Fibroblast of the aortic adventitia (primary cell): ENCODE measurements around the gene CYB5RL. TPM values are rescaled to one million over a fixed set of nuclear protein-coding genes. Genes with fewer than 3 reads are reported as not detected.

Experiments
- DNase-seq: peaks from one replicate; pipeline ENCODE4 v3.0.0-alpha.2; 2010; ENCODE audit warnings: low read depth
- H3K4me3 ChIP-seq: 2 replicates; pipeline ENCODE4 v1.5.1; 2011; ENCODE audit warnings: low read depth, mild to moderate bottlenecking, control low read depth, low read length, moderate library complexity
- CTCF ChIP-seq: IDR thresholded peaks from 2 replicates; pipeline ENCODE4 v1.5.1; 2011; ENCODE audit warnings: mild to moderate bottlenecking, low read length, control low read depth, inconsistent platforms; ENCODE audit not compliant: insufficient read depth
- total RNA-seq: library from RNA; depleted of rRNA; stranded (reverse); fragments of >200 nt; gene quantifications from 2 replicates; pipeline ENCODE4 v1.2.3, GENCODE V29; 2012; ENCODE audit warnings: low replicate concordance

The CYB5RL gene
- total RNA-seq, 1 donor, result 10.9 TPM

GRCh38 chr1:54221867-54222484 lies 22.1 kb upstream of the CYB5RL start:
- H3K4me3 ChIP-seq, result no peak overlapping the region
- no peak for TF ChIP-seq CTCF
- no peak for DNase-seq

- no peak for TF ChIP-seq CTCF
- no peak for DNase-seq
- no peak overlapping the region for H3K4me3 ChIP-seq
These were observed 21.4 kb upstream of the CYB5RL start for GRCh38 chr1:54221113-54221834.

GRCh38 chr1:54220004-54220811 lies 20.4 kb upstream of the CYB5RL start:
- no peak overlapping the region for H3K4me3 ChIP-seq
- no peak for TF ChIP-seq CTCF
- DNase-seq, result peak; percentile 66

- no peak overlapping the region for H3K4me3 ChIP-seq
- no peak for DNase-seq
- TF ChIP-seq CTCF, result no peak
These were observed 19.8 kb upstream of the CYB5RL start for GRCh38 chr1:54219688-54220003.

GRCh38 chr1:54218883-54219687 lies 19.3 kb upstream of the CYB5RL start:
- DNase-seq, result peak; percentile 20
- no peak overlapping the region for H3K4me3 ChIP-seq
- no peak for TF ChIP-seq CTCF

- no peak for DNase-seq
- TF ChIP-seq CTCF, result no peak
- H3K4me3 ChIP-seq, result no peak overlapping the region
These were observed 15.7 kb upstream of the CYB5RL start for GRCh38 chr1:54215523-54215922.
